ENCODE data around the gene PCYT1B.

PCYT1B gene

GRCh38 chrX:24577091-24577490 is 70.1 kb downstream of the PCYT1B start:
- no peak overlapping the region for H3K4me3 ChIP-seq (ENCODE audit: low read depth in 1 of 2, low read length in 2 of 2)
- no peak overlapping the region for H2AFZ ChIP-seq (ENCODE audit: low read depth, low read length)
- no peak for ATAC-seq (ENCODE audit: insufficient read depth, low read depth)
- no peak overlapping the region for H3K4me2 ChIP-seq (ENCODE audit: insufficient read depth, low read length)
- no peak for DNase-seq
- H3K79me2 ChIP-seq (ENCODE audit: insufficient read depth, low read length), result no peaks in the 10 kb centered on the region
- no peaks in the 10 kb centered on the region for H3K4me1 ChIP-seq (ENCODE audit: insufficient read depth, low read length)
- H3K27me3 ChIP-seq (ENCODE audit: insufficient read depth, low read length, poor library complexity), result no peaks in the 10 kb centered on the region
- H3K27ac ChIP-seq (ENCODE audit: low read length), result no peak overlapping the region
- H4K20me1 ChIP-seq (ENCODE audit: insufficient read depth, low read length), result no peaks in the 10 kb centered on the region
- H3K36me3 ChIP-seq (ENCODE audit: insufficient read depth, low read length), result peaks cover 7% of the 10 kb centered on the region; the same call in 1 of the 2 replicates
- TF ChIP-seq CTCF (IDR thresholded peaks at IDR 0.05; ENCODE audit: borderline replicate concordance, extremely low read depth, low read length, poor library complexity, severe bottlenecking) (no peak), EZH2 (IDR thresholded peaks at IDR 0.05; ENCODE audit: borderline replicate concordance, low read depth, low read length, severe bottlenecking) (no peak)
- no peaks in the 10 kb centered on the region for H3K9me3 ChIP-seq (ENCODE audit: insufficient read depth, low read length, severe bottlenecking)
- H3K9ac ChIP-seq (ENCODE audit: low read depth, low read length), result no peak overlapping the region

GRCh38 chrX:24575496-24575895 is 71.7 kb downstream of the PCYT1B start:
- TF ChIP-seq CTCF (IDR thresholded peaks at IDR 0.05; ENCODE audit: borderline replicate concordance, extremely low read depth, low read length, poor library complexity, severe bottlenecking) (no peak), EZH2 (IDR thresholded peaks at IDR 0.05; ENCODE audit: borderline replicate concordance, low read depth, low read length, severe bottlenecking) (no peak)
- Histone ChIP-seq H3K4me3 (ENCODE audit: low read depth in 1 of 2, low read length in 2 of 2) (no peak overlapping the region), H3K27ac (ENCODE audit: low read length) (no peak overlapping the region), H3K9me3 (ENCODE audit: insufficient read depth, low read length, severe bottlenecking) (no peaks in the 10 kb centered on the region), H3K4me1 (ENCODE audit: insufficient read depth, low read length) (no peaks in the 10 kb centered on the region), H3K4me2 (ENCODE audit: insufficient read depth, low read length) (no peak overlapping the region), H3K79me2 (ENCODE audit: insufficient read depth, low read length) (no peaks in the 10 kb centered on the region), H4K20me1 (ENCODE audit: insufficient read depth, low read length) (no peaks in the 10 kb centered on the region), H2AFZ (ENCODE audit: low read depth, low read length) (no peak overlapping the region), H3K9ac (ENCODE audit: low read depth, low read length) (no peak overlapping the region), H3K36me3 (ENCODE audit: insufficient read depth, low read length) (peaks cover 7% of the 10 kb centered on the region; the same call in 1 of the 2 replicates), H3K27me3 (ENCODE audit: insufficient read depth, low read length, poor library complexity) (no peaks in the 10 kb centered on the region)
- DNase-seq (no peak), ATAC-seq (ENCODE audit: insufficient read depth, low read depth) (no peak)

- TF ChIP-seq CTCF (IDR thresholded peaks at IDR 0.05; ENCODE audit: borderline replicate concordance, extremely low read depth, low read length, poor library complexity, severe bottlenecking) (no peak), EZH2 (IDR thresholded peaks at IDR 0.05; ENCODE audit: borderline replicate concordance, low read depth, low read length, severe bottlenecking) (no peak)
- Histone ChIP-seq H3K27me3 (ENCODE audit: insufficient read depth, low read length, poor library complexity) (no peaks in the 10 kb centered on the region), H3K36me3 (ENCODE audit: insufficient read depth, low read length) (peaks cover 7% of the 10 kb centered on the region; the same call in 1 of the 2 replicates), H3K9me3 (ENCODE audit: insufficient read depth, low read length, severe bottlenecking) (no peaks in the 10 kb centered on the region), H3K4me3 (ENCODE audit: low read depth in 1 of 2, low read length in 2 of 2) (no peak overlapping the region), H3K79me2 (ENCODE audit: insufficient read depth, low read length) (no peaks in the 10 kb centered on the region), H2AFZ (ENCODE audit: low read depth, low read length) (no peak overlapping the region), H3K9ac (ENCODE audit: low read depth, low read length) (no peak overlapping the region), H3K4me1 (ENCODE audit: insufficient read depth, low read length) (no peaks in the 10 kb centered on the region), H3K4me2 (ENCODE audit: insufficient read depth, low read length) (no peak overlapping the region), H3K27ac (ENCODE audit: low read length) (no peak overlapping the region), H4K20me1 (ENCODE audit: insufficient read depth, low read length) (no peaks in the 10 kb centered on the region)
- ATAC-seq (ENCODE audit: insufficient read depth, low read depth) (no peak), DNase-seq (no peak)
Observed at GRCh38 chrX:24574743-24575142, 72.4 kb downstream of the PCYT1B start.

- Histone ChIP-seq H3K9ac (ENCODE audit: low read depth, low read length) (no peak overlapping the region), H3K79me2 (ENCODE audit: insufficient read depth, low read length) (no peaks in the 10 kb centered on the region), H3K9me3 (ENCODE audit: insufficient read depth, low read length, severe bottlenecking) (no peaks in the 10 kb centered on the region), H4K20me1 (ENCODE audit: insufficient read depth, low read length) (no peaks in the 10 kb centered on the region), H3K36me3 (ENCODE audit: insufficient read depth, low read length) (no peaks in the 10 kb centered on the region), H3K4me3 (ENCODE audit: low read depth in 1 of 2, low read length in 2 of 2) (no peak overlapping the region), H3K4me2 (ENCODE audit: insufficient read depth, low read length) (no peak overlapping the region), H2AFZ (ENCODE audit: low read depth, low read length) (no peak overlapping the region), H3K27me3 (ENCODE audit: insufficient read depth, low read length, poor library complexity) (no peaks in the 10 kb centered on the region), H3K4me1 (ENCODE audit: insufficient read depth, low read length) (no peaks in the 10 kb centered on the region), H3K27ac (ENCODE audit: low read length) (no peak overlapping the region)
- DNase-seq (no peak), ATAC-seq (ENCODE audit: insufficient read depth, low read depth) (no peak)
- TF ChIP-seq EZH2 (IDR thresholded peaks at IDR 0.05; ENCODE audit: borderline replicate concordance, low read depth, low read length, severe bottlenecking), result no peak
- no peak for TF ChIP-seq CTCF (IDR thresholded peaks at IDR 0.05; ENCODE audit: borderline replicate concordance, extremely low read depth, low read length, poor library complexity, severe bottlenecking)
Observed at GRCh38 chrX:24567169-24567568, 80.0 kb downstream of the PCYT1B start.

Measured in DND-41 (cell line).